ENCODE data around the gene GATAD2B.

The GATAD2B gene

DNA sequence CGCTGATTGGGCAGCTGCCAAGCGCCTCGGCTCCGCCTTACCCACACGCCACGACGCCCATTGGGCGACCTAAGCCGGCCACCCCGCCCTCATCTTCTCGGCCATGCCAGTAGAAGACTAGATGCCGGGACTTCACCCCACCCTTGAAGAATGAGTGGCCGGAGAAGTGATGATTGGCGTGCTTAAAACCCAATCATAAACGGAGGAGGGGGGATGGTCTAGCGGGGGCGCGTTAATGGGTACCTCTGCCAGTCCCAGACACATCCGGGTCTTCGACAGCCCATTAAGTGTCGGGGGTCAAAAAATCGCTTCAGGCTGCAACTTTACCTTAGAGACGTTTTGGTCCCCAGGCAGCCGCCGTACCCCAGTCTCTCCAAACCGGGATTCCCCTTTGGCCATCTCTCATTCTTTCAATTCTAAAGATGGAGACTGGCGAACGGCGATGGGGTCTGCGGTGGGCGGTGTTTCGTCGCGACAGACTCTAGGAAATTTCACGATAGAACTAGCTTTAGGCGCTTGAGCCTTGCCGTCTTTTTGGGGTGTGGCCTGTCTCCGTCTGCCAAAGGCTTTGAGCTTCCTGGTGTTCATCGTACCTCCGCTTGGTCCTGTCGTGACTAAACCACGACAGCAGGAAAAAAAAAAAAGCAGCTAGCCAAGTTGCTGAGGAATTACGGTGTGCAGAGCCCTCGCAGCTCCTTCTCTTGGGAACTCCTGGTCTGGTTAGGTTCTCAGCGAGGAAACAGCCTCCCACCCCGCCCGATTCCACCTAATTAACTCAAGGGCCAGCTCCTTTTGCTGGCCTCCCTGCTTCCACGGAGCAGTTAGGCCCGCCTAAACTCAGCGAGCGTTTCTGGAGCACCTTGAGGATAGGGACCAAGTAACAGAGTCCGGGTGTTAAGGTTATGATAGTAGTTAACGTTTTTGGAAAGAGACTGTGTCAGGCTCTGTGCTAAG is at the start of gene GATAD2B:
GATAD2B (minus strand) TSS at position 1 of the 954 bp plus-strand sequence. CDS start 94,625 bp downstream, outside the sequence.
- peak; percentile 100 for DNase-seq

DNA sequence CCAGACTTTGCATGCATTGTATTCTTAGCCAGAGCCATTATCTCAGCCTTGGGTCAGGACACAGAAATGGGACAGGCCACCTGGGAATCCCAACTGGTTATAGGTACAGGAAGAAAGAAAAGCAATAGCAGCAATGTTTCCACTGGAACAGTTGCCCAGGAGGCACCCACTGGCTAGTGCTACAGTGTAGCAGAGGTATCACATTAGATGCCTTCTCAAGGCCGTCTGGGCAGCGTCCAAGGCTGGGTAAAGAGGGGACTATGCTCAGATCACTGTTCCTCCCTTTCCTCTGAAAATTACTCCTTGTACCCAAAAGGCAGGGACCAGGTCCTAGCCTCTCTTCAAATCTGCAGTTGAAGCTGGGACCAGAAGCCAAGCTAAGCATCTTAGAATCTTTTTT is 47.6 kb upstream of the GATAD2B start:
- DNase-seq = no peak

DNA sequence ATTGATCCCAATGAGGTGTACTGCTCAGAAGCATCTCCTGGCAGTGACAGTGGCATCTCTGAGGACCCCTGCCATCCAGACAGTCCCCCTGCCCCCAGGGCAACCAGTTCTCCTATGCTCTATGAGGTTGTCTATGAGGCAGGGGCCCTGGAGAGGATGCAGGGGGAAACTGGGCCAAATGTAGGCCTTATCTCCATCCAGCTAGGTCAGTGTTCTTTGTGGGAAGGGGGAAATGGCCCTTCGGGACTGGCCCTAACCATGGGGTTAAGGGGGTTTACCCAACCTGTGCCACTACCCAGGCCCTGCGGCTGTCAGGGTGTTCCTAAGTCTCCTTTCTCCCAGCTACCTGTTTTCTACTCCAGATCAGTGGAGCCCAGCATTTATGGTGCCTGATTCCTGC is 46.2 kb upstream of the GATAD2B start:
- DNase-seq = no peak

DNA sequence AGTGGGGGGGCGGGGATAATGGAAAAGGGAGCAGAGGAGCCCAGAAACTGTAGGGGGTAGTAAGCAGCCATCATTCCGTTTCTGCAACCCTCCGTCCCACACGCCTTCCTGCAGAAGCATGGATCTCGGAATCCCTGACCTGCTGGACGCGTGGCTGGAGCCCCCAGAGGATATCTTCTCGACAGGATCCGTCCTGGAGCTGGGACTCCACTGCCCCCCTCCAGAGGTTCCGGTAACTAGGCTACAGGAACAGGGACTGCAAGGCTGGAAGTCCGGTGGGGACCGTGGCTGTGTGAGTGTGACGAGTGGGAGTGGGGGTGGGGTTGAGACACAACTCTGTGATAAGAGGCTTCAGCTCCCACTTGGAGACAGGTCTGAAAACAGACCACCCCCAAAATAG is 45.6 kb upstream of the GATAD2B start:
- DNase-seq = peak; percentile 35

DNA sequence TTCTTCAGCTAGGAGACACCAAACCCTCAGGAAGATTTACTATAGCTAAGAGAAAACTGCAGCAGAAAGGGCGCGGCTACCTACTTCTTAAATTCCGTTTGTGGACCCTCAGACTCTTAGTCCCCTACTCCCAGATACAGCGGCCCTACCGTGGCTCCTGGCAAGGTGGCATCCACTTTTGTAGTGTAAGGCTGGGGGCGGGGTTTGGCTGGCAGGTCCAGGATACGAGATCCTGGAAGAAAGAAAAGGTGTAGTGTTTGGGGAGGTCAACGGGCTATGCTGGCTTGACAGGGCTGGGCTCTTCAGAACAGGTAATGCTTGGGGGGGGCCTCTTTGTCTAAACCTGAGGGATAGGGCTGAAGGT is 45.2 kb upstream of the GATAD2B start:
- DNase-seq = no peak

DNA sequence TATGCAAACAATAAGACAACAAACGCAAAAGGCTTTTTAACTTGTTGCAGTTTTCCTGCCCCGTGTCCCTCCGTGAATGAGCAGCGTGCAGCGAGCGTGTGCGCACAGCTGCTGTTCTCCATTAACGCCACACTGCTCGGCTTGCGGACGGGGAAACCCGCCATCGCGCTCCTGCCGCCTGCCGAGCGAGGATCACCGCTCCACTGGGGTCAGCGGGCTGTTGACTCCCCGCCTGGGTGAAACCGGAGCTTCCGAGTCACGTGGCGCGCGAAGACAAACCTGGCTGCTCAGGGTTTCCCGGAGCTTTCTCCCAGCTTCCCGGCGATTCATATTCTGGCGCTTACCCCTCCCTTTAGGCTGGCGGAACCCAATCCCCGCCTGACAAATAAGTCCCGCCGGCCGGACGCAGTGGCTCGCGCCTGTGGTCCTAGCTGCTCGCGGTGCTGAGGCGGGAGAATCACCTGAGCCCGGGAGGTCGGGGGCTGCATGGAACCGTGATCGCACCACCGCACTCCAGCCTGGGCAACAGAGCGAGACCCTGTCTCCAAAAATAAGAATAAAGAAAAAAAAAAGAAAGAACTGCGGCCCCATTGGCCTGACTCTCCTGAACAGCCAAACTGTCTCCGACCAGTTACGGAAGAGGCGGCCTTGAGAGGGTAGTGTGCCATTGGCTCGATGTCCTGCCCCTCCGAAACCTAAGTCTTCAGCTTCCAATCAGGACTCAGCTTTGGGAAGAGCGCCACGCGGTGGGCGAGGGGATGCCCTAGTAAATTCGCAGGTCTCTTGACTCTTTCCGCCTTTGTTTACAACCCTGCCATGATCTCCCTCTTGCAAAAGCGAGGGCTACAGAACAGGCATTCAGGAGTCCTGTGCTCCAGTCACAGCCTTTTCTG is 44.6 kb upstream of the GATAD2B start, which contains the start of gene CREB3L4:
CREB3L4 (plus strand) TSS at position 796 of the 893 bp plus-strand sequence. CDS start 624 bp downstream, outside the sequence.
- DNase-seq = peak; percentile 99

DNA sequence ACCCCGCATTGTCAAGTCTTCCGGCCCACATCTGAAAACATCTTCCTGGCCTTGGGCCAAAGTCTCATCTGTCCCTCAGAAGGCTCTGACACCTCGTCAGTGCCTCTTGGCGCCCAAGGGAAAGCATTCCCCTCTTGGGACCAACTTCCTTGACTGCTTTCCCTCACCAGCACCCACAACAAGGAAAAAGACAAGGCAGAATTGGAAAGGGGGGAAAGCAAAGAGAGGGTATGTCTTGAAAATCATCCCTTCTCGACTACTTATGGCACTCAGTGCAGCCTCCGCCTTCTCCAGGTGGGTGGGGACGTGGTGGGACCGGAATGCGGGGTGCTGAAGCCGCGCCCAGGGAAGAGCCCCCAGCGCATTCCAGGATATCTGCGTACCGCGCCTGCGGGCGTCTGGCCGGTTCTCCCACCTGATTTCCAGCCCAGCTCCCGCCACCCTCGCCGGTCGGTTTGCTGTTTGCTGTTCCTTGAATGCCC is 41.1 kb upstream of the GATAD2B start:
- no peak for DNase-seq

DNA sequence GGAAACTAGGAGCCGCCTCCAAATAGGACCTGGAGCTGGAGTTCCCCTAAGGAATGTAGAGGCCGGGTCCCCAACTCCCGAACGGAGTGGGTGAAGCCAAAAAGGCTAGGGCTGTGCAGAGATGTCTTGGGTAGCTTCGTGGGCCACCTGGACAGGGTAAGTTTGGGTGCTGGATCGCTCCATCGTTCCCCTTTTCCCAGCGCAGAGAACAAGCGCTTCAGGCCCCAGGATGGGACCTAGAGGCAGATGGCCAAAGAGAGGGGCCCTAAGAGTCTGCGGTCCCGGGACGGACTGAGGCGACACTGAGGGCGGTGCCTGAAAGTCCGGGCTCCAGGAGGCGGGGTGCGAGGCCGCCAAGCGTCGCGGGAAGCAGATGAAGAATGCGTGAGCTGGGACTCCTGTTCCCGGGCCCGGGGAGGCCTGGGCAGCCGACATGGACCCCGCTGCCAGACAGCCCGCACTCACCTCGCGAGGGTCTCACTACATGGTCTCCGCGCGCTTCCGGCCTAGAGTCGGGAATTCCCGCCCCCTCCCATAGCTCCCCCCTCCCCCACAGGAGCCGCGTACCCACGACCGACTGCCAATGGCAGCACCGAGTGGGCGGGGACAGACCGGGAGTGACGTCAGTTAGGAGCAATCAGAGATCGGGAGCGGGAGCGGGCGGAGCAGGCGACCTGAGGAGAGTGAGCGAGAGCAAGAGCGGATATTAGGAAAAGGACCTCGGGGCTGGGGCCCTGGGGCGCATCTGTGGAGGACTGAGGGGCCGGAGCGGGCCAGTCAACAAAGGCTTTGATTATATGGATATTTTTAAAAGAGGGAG is 40.5 kb upstream of the GATAD2B start, which contains the start of gene SLC39A1:
SLC39A1 (minus strand) TSS at position 508 of the 820 bp plus-strand sequence. CDS start 822 bp downstream, outside the sequence.
- peak; percentile 99 for DNase-seq

DNA sequence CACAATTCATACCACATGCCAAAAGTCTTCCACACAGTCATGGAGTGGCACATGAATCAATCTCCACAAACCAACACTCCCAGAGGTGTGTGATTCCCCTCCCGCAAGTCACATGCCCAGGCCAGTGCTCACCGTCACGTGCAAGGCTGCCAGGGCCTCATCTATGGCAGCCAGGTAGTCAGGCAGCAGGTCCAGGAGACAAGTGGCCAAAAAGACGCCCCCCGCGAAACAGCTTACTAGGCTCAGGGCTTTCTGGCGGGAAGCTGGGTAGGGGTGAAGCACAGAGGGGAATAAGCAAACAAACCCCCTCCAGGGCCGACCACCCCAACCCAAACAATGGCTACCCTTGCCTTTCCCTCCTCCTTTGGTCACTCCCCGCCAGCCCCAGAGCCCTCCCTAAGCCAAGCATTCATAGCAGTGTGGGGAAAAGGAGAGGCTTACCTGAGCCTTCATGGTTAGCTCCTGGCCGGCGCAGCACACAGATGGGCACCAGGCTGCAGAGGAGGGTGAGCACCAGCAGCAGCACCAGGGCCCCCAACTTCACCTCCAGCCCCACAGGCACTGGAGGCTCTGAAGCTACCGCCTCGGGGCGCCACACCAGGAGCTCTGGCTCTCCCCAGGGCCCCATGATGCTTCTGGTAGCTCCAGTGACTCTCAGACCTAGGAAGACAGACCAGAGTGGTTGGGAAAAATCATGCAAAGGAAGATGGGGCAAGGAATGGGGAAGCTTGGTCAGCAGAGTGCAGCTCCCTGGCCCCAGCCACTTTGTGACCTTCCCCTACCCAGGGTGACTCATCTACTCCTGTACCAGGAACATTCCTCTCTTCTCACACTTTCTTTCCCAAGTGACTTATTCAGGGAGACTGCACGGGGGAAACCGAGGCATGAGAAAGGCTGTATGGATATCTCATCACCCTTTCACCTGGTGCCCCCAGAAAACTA is 39.6 kb upstream of the GATAD2B start:
- DNase-seq = peak; percentile 55

DNA sequence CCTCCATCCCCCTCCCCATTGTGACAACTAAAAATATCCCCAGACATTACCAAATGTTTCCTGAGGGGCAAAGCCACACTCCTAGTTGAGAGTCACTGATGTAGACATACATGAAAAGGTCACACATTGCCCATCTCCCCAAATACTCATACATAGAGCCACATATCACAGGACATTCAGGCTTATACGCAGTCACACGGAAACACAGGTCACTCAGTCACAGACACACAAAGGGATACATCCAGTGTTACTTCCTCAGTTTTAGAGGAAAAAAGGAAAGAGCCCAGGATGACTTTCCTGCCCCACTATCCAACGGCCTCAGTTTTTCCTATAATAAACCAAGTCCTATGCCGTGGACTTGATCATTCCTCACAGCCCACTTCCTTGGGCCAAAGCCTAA is 38.6 kb upstream of the GATAD2B start:
- DNase-seq = no peak

DNA sequence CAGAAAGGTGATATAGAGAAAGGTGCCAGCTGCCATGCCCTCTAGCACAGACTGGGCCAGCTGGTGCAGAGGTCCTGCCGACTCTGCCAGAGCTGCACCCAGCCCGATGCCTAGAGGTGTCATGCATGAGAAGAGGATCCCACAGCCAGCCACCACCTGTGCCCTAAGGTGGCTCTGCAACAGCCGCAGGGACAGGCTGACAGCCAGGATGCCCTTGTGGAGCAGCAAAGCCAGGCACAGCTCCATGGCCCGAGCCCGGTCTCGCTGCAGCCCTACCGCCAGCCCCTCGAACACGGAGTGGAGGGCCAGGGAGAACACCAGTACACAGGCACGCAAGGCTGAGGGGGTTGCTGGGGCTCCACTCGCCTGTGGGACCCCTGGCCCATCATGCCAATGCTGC is 37.4 kb upstream of the GATAD2B start:
- no peak for DNase-seq

DNA sequence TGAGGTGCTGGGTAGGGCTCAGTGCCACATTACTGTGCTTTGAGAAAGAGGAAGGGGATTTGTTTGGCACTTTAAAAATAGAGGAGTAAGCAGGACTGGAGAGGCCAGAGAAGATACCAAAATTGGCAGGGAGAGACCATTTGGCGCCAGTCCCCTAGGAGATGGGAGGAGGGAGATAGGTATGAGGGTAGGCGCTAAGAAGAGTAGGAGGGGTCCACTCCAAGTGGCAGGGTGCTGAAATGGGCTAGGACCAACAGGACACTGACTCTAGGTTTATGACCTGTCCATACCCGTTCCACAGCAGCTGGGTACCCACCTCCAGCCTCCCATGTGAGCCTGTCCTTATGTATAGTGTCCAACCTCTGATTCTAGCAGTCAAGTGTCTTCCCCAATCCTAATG is 36.7 kb upstream of the GATAD2B start:
- DNase-seq = peak; percentile 42

DNA sequence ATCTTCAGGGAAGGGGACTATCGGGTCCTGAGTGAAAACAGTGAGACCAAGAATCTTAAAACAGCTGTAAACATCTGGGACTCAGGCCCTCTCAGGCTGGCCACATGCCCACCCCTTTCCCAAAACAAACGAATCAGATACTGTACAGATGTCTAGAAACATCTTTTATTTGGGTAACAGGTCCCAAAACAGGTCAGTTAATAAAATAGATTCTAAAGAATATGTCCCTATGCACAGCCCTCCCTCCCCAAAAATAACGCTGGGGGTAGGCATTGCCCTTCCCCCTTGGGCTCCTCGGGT is 36.1 kb upstream of the GATAD2B start:
- DNase-seq = no peak

DNA sequence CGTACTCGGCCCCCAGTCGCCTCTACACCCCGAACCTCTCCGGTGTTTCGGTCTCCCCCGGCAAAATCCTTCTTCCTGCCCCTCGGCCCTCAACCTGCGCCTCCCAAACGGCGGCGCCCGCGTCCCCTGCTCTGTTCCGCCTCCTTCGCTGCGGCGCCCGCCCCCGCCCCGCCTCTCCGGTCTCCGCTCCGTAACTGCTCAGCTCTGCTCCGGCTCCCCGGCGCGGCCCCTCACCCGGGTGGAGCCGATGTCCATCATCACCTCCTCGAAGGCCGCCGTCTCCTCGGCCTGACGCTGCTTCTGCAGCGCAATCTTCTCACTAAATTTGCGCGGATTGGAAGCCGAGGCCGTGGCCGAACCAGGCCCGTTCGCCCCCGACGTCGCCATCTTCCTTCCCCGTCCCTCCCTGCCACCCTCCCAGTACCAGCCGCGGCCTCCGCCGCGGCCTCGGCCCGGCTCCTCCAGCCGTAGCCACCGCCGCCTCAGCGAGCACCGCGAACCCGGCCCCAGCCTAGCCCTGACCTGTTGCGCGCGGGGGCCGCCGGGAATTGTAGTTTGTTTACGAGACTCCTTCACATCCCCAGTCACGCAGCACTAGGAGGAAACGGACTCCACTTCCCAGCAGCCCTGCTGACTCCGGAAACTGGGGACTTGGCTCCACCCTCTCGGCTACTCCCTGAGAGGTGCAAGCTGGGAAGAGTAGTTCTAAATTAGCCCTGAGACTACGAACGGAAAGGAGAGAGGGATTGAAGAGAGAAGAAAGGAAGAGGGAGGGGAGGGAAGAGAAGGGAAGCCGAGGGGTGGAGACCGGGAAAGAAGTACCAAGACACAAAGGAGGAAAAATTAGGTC is 35.6 kb upstream of the GATAD2B start, which contains the start of gene CRTC2:
CRTC2 (minus strand) TSS at position 502 of the 850 bp plus-strand sequence; CDS start at position 387, 115 bp downstream.
- DNase-seq = peak; percentile 99

DNA sequence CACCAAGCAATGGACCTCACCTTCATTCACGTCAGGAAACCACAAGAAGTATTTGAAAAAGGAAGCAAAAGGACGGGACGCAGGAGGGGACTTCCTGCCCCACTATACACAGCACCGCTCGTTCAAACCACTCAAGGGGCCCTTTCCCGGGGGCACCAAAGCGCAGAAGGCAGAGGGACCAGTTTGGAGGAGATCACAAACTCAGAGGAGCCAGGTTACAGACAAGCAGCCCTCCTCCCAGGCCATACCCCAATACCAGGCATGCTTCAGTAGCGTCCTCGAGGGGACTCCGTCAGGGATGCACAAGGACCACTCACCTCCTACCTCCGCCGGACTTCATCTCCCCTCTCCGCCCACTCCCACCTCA is 35.0 kb upstream of the GATAD2B start:
- DNase-seq = peak; percentile 63

DNA sequence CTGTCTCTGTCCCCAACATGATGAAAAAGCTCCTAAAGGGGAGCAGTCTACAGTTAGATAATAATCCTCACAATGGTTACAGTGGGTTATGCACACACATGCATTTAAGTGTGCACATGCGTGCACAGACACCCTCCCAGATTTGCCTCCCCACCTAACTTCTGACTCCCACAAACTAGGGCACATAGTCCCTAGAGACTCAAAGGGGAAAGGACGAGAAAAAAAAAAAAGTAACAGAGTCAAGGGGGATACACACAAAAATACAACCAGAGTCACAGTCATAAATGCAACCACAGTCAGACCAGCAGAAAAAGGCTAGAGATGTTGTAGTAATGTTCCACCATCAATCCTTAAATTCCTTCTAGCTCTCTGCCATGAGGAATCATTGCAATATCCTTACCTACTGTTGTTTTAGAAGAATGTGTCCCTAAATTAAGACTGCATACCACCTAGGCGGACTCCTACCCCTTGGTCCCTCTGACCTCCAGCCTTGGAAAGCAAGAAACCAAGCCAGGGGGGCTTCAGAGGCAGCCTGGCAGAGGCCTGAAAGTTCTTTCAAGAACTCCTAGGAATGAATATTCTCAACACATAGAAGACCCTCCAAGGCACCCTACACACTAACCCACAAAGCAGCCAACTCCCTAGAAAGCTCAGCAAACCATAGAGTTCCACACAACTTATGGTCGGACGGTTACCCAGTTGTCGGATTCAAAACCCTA is 34.4 kb upstream of the GATAD2B start:
- no peak for DNase-seq

DNA sequence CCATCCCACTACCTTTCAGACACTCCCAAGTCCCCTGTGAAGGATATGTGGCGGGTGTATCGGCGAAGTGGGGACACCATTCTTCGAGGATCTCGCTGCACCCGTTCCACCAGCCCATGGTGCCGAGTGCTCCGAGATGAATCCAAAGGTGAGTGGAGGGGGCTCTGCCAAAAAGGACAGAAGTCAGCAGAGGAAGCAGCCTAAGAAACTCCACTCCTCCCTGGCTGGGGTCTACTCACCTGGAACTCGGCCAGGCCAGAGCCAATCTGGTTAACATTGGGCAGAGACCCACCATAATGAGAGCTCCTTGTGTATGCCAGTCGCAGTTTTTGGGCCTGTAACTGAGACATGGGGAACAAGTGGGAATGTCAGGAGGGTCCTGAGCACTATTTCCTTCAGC is 32.1 kb upstream of the GATAD2B start:
- DNase-seq = no peak

DNA sequence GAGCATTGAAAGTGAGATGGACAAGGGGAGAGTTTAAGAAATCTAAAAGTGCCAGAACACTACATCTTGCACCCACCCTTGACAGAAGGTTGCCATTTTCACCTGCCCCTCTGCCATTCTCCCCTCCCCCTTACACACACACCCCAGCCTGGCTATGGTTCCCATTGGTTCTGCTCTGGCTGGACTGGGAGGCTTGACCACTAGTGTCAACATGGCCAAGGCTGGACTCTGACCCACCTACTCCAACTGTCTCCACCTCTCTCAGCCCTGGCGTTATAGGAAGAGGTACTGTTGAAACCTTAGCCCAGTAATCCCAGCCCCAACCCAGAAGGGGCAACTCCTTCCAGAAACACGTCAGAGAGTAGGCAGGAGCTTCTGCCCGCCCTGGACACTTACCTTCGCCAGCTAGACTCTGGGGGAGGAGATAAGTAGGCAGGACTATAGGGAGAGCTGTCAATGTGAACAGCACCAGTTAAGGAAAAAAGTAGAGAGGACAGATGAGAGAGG is 31.1 kb upstream of the GATAD2B start:
- no peak for DNase-seq

DNA sequence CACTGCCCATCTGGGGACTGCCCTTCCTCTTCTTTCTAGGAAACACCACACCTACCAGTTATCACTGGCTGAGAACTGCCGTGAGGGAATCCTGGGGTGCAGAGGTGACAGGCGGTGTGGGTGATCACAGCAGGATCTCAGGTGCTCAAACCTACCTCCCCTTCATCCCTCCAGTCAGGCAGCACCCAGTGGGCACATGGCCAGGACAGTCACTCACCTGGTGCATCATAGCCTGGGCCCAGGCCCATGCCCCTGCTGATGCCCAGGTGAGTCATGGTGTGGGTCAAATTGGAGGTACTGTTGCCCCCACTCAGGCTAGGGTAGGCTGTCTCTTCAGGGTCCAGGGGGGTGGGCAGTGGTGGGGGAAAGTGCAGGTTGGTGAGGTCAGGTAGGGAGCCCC is 29.0 kb upstream of the GATAD2B start:
- DNase-seq = no peak
